HEK293T (cell line): ENCODE data around the gene PTH2.
A peak's percentile ranks its signal among the peaks of the same experiment; 100 is the strongest.

Source experiments
- CTCF ChIA-PET: fragments of 350-600 bp; formaldehyde crosslinking; extraction: SDS; loops from one replicate; lab custom pipeline; 2021; ENCODE audit warnings: antibody characterized with exemption, inconsistent platforms; lab: Yijun Ruan, JAX
- POLR2A ChIA-PET: fragments of 350-600 bp; formaldehyde crosslinking; extraction: SDS; loops from one replicate; lab custom pipeline; 2020; ENCODE audit warnings: antibody characterized with exemption, inconsistent platforms; lab: Yijun Ruan, JAX
- DNase-seq: peaks from one replicate; pipeline ENCODE4 v3.0.0; 2012; ENCODE audit warnings: mixed read lengths; ENCODE audit errors: extremely low spot score
- ARNT ChIP-seq: fragments of 450-650 bp; IDR thresholded peaks from 2 replicates; pipeline ENCODE4 v1.6.1; 2017; ENCODE audit warnings: mild to moderate bottlenecking
- BHLHE40 ChIP-seq: fragments of 450-650 bp; IDR thresholded peaks from 2 replicates; pipeline ENCODE4 v1.6.1; 2016; ENCODE audit warnings: mild to moderate bottlenecking, moderate library complexity, borderline replicate concordance
- CTBP1 ChIP-seq: fragments of 450-650 bp; IDR thresholded peaks from 2 replicates; pipeline ENCODE4 v1.6.1; 2016; ENCODE audit warnings: borderline replicate concordance
- ELF4 ChIP-seq: fragments of 450-650 bp; IDR thresholded peaks from 2 replicates; pipeline ENCODE4 v1.6.1; 2017; ENCODE audit warnings: antibody characterized with exemption
- FOXA1 ChIP-seq: fragments of 450-650 bp; IDR thresholded peaks from 2 replicates; pipeline ENCODE4 v1.6.1; 2016; ENCODE audit warnings: mild to moderate bottlenecking
- FOXK2 ChIP-seq: fragments of 450-650 bp; IDR thresholded peaks from 2 replicates; pipeline ENCODE4 v1.6.1; 2016; ENCODE audit warnings: mild to moderate bottlenecking
- FOXM1 ChIP-seq: fragments of 450-650 bp; IDR thresholded peaks from 2 replicates; pipeline ENCODE4 v1.6.1; 2017; ENCODE audit warnings: mild to moderate bottlenecking, borderline replicate concordance
- HDGF ChIP-seq: fragments of 450-650 bp; IDR thresholded peaks from 2 replicates; pipeline ENCODE4 v1.6.1; 2017; ENCODE audit warnings: antibody characterized with exemption, borderline replicate concordance
- L3MBTL2 ChIP-seq: fragments of 450-650 bp; conservative IDR thresholded peaks from 2 replicates; pipeline ENCODE4 v1.6.1; 2016; ENCODE audit warnings: mild to moderate bottlenecking
- LEF1 ChIP-seq: fragments of 450-650 bp; IDR thresholded peaks from 2 replicates; pipeline ENCODE4 v1.6.1; 2017; ENCODE audit warnings: mild to moderate bottlenecking, borderline replicate concordance
- NFRKB ChIP-seq: fragments of 450-650 bp; IDR thresholded peaks from 2 replicates; pipeline ENCODE4 v1.6.1; 2016; ENCODE audit warnings: mild to moderate bottlenecking, moderate library complexity
- PKNOX1 ChIP-seq: fragments of 450-650 bp; IDR thresholded peaks from 2 replicates; pipeline ENCODE4 v1.6.1; 2016
- SP1 ChIP-seq: fragments of 450-650 bp; IDR thresholded peaks from 2 replicates; pipeline ENCODE4 v1.6.1; 2017
- SUZ12 ChIP-seq: fragments of 450-650 bp; IDR thresholded peaks from 2 replicates; pipeline ENCODE4 v1.6.1; 2016; ENCODE audit warnings: mild to moderate bottlenecking
- TARDBP ChIP-seq: fragments of 450-650 bp; IDR thresholded peaks from 2 replicates; pipeline ENCODE4 v1.6.1; 2016
- ZNF384 ChIP-seq: fragments of 450-650 bp; IDR thresholded peaks from 2 replicates; pipeline ENCODE4 v1.6.1; 2016

Gene PTH2

GRCh38 chr19:49409441-49410029 lies 13.7 kb downstream of the PTH2 start:
- CTCF ChIA-PET = interaction anchor here (0.8 to 1.0 kb wide), 2 partner anchors 10 to 18 kb away, joined by 3 read pairs; no protein-coding TSS in a partner anchor

GRCh38 chr19:49408816-49409440 lies 14.3 kb downstream of the PTH2 start:
- ChIA-PET CTCF (interaction anchor here (0.6 to 1.0 kb wide), 3 partner anchors 10 to 35 kb away, joined by 3 to 7 read pairs (median 3); no protein-coding TSS in a partner anchor), POLR2A (interaction anchor here (1.3 kb wide), 1 partner anchor 43 kb away, joined by 5 read pairs; the partner anchor contains the start of gene PIH1D1)
- DNase-seq = no peak
- TF ChIP-seq HDGF (no peak), SP1 (no peak), ELF4 (no peak), FOXK2 (no peak), CTBP1 (no peak), LEF1 (no peak), SUZ12 (no peak), L3MBTL2 (no peak), ZNF384 (no peak), BHLHE40 (no peak), TARDBP (no peak), FOXA1 (no peak), ARNT (no peak), PKNOX1 (no peak), FOXM1 (no peak), NFRKB (no peak)

More at GRCh38 chr19:49409441-49410029, 13.7 kb downstream of the PTH2 start:
- TF ChIP-seq SUZ12 (no peak), TARDBP (no peak), HDGF (no peak)
- POLR2A ChIA-PET = interaction anchor here (1.3 kb wide), 1 partner anchor 42 kb away, joined by 5 read pairs; the partner anchor contains the start of gene PIH1D1
- no peak for DNase-seq

GRCh38 chr19:49407482-49408015 lies 15.7 kb downstream of the PTH2 start:
- CTCF ChIA-PET = no interaction called here

GRCh38 chr19:49407079-49407478 lies 16.2 kb downstream of the PTH2 start:
- no peak for DNase-seq
- ChIA-PET POLR2A (no interaction called here), CTCF (no interaction called here)
- TF ChIP-seq ELF4 (no peak), FOXA1 (no peak), FOXK2 (no peak), HDGF (no peak), FOXM1 (no peak), LEF1 (no peak), PKNOX1 (no peak), ZNF384 (no peak), NFRKB (no peak), TARDBP (no peak)

More at GRCh38 chr19:49407482-49408015, 15.7 kb downstream of the PTH2 start:
- POLR2A ChIA-PET = no interaction called here
- DNase-seq = no peak
- TF ChIP-seq ZNF384 = no peak
- no peak for TF ChIP-seq NFRKB
- TF ChIP-seq BHLHE40 = no peak
- no peak for TF ChIP-seq L3MBTL2
- TF ChIP-seq ELF4 = no peak
- no peak for TF ChIP-seq SUZ12
- no peak for TF ChIP-seq LEF1
- no peak for TF ChIP-seq FOXK2
- no peak for TF ChIP-seq PKNOX1
- no peak for TF ChIP-seq FOXA1
- no peak for TF ChIP-seq FOXM1

- ChIA-PET CTCF (interaction anchor here (0.5 to 1.5 kb wide), 5 partner anchors 9 to 294 kb away, joined by 4 to 5 read pairs (median 4); partner anchors contain the start of gene GFY), POLR2A (interaction anchor here (1.0 to 1.7 kb wide), 11 partner anchors 10 to 75 kb away, joined by 3 to 13 read pairs (median 5); partner anchors contain the start of genes ALDH16A1, GFY, PIH1D1 and PTH2)
- no peak for TF ChIP-seq SP1
- TF ChIP-seq ELF4 = no peak
- no peak for TF ChIP-seq ZNF384
- TF ChIP-seq BHLHE40 = no peak
- TF ChIP-seq CTBP1 = peak; percentile 77
- TF ChIP-seq ARNT = no peak
- TF ChIP-seq TARDBP = no peak
- TF ChIP-seq FOXA1 = no peak
- peak; percentile 69 for DNase-seq
Observed at GRCh38 chr19:49403404-49404187, 19.6 kb downstream of the PTH2 start.
